GM03348 (cell line): ENCODE results near the gene GRB10.
"Not testable (repeated sequence)": the region's sequence is repeated elsewhere in the genome, so short reads cannot be mapped to it uniquely, and the experiment has no call there.

Experiments
- DNase-seq: peaks from one replicate; pipeline ENCODE4 v3.0.0; 2012; ENCODE audit warnings: low spot score

GRB10 gene

GRCh38 chr7:50607524-50608125 lies 175.1 kb downstream of the GRB10 start:
- DNase-seq: no peak

GRCh38 chr7:50605059-50605458 lies 177.6 kb downstream of the GRB10 start:
- no peak for DNase-seq

GRCh38 chr7:50603287-50603686 lies 179.4 kb downstream of the GRB10 start:
- DNase-seq: no peak

GRCh38 chr7:50599385-50599784 lies 183.3 kb downstream of the GRB10 start:
- DNase-seq: no peak

- DNase-seq: no peak
Measured at GRCh38 chr7:50598460-50599343, 184.0 kb downstream of the GRB10 start.

GRCh38 chr7:50596484-50596883 lies 186.2 kb downstream of the GRB10 start:
- no peak for DNase-seq

GRCh38 chr7:50595491-50596102 lies 187.1 kb downstream of the GRB10 start:
- peak; percentile 61 for DNase-seq

- DNase-seq: no peak
Measured at GRCh38 chr7:50594734-50595485, 187.8 kb downstream of the GRB10 start.

- DNase-seq: no peak
Measured at GRCh38 chr7:50594136-50594535, 188.6 kb downstream of the GRB10 start.

GRCh38 chr7:50592940-50593339 lies 189.8 kb downstream of the GRB10 start:
- DNase-seq: no peak

- DNase-seq: no peak
Measured at GRCh38 chr7:50591480-50592438, 190.9 kb downstream of the GRB10 start.

- DNase-seq: no peak
Measured at GRCh38 chr7:50591098-50591479, 191.6 kb downstream of the GRB10 start.

- DNase-seq: no peak
Measured at GRCh38 chr7:50590535-50590934, 192.2 kb downstream of the GRB10 start.

GRCh38 chr7:50589364-50589763 lies 193.3 kb downstream of the GRB10 start:
- DNase-seq: no peak

GRCh38 chr7:50588937-50589336 lies 193.8 kb downstream of the GRB10 start:
- DNase-seq: no peak

- DNase-seq: no peak
Measured at GRCh38 chr7:50587737-50588136, 195.0 kb downstream of the GRB10 start.

- DNase-seq: no peak
Measured at GRCh38 chr7:50584793-50585408, 197.8 kb downstream of the GRB10 start.

- DNase-seq: no peak
Measured at GRCh38 chr7:50584386-50584785, 198.3 kb downstream of the GRB10 start.

- DNase-seq: not testable (repeated sequence)
Measured at GRCh38 chr7:50583295-50583694, 199.4 kb downstream of the GRB10 start.

GRCh38 chr7:50582271-50582670 lies 200.4 kb downstream of the GRB10 start:
- DNase-seq: not testable (repeated sequence)

- DNase-seq: not testable (repeated sequence)
Measured at GRCh38 chr7:50580666-50581065, 202.0 kb downstream of the GRB10 start.
